Inflammatory macrophage (primary cell): Measurements from ENCODE around the gene WASL.
"Not testable (repeated sequence)": the region's sequence is repeated elsewhere in the genome, so short reads cannot be mapped to it uniquely, and the experiment has no call there.

Experiments
- DNase-seq, 2 donors: peaks; one replicate each; pipeline ENCODE4 v3.0.0-alpha.2; 2020 to 2022

WASL gene

GRCh38 chr7:123729218-123729578 is 19.6 kb downstream of the WASL start:
- DNase-seq, result no peak

GRCh38 chr7:123727071-123727837 is 21.5 kb downstream of the WASL start:
- peak; percentile 27 to 32 for DNase-seq

DNA sequence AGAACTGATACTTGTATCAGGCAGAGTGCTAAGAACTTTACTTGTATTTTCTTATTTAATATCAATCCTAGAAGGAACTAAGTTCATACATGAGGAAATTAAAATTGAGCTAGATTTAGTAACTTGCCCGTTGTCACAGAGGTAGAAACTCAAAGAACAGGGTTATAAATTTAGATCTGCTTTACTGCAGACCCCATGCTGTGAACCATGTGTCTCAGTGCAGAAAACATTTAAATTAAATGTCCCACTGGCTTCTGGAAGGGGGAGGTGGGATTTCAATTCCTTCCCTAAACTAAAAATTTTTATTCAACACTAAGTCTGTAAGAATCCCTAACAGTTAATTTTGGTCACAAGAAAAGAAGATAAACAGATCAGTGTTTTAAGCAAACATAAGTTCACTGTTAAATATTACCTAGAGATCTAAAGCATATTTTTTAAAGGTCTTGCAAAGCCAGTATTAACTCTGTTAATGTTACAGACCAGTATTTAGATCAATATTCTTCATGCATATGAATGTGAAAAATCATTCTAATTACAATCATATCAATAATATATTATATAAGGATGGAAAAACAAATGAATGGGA is 23.1 kb downstream of the WASL start:
- no peak for DNase-seq

GRCh38 chr7:123724817-123725253 is 24.0 kb downstream of the WASL start:
- DNase-seq, result no peak

DNA sequence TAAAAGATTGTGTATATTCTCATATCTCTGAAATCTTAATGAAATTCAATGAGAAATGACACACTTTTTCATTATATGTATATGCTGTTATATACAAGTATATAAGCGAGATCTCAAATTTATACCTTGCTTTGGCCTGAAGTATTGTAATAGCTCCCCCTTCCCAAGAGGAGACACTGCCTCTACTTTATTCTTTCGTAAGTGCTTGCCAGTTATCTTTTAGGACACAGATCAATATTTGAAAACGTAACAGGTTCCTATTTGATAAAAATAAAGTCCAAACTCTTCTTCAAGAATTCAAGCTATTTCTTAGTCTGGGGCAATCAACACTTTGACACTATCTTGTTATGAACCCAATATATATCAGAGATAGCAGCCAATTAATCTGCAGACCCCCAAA is 24.9 kb downstream of the WASL start:
- DNase-seq, result no peak

- DNase-seq, result not testable (repeated sequence)
Observed at GRCh38 chr7:123720527-123720926, 28.3 kb downstream of the WASL start.

DNA sequence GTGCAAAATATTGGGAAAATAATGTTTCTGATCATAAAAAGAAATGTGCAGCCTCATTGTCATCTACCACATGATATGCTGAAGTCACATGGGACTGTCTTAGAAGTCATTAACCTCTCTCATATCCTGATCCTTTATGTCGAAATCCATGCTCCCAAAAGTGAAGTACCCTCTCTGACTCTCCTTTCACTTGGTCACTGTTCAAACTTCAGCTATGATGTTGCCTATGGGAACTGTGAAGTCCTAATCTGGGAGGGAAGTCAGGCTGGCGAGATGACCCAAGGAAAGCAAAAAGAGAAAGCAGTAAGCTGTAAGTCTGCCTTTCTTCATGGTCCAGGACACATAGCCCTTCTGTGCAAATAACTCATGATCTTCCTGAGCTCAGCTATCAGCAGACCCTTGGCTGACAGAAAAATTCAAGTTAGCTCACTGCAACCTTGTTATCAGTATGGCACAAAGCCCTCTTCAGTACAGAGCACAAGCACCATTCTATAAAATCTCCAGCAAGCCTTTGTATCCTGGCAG is 29.5 kb downstream of the WASL start:
- DNase-seq, result peak; percentile 57 to 73

DNA sequence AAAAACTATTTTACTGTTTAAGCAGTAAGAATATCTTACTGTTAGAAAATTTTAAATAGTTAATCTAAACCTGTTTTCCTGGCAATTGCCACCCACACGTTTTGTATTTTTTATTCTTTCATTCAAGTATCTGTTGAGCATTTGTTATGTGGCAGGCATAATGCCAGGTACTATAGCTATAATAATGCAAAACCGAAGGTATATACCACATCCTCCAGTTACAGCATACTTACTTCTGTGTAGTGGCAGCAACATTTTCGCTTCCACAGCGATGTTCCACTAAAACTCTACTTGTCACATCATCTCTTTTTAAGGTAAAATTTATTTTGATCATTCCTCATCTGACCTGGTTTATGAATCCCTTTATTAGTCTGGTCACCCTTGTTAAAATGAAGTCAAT is 30.0 kb downstream of the WASL start:
- no peak for DNase-seq

- DNase-seq, result no peak
Observed at GRCh38 chr7:123717689-123718088, 31.1 kb downstream of the WASL start.

DNA sequence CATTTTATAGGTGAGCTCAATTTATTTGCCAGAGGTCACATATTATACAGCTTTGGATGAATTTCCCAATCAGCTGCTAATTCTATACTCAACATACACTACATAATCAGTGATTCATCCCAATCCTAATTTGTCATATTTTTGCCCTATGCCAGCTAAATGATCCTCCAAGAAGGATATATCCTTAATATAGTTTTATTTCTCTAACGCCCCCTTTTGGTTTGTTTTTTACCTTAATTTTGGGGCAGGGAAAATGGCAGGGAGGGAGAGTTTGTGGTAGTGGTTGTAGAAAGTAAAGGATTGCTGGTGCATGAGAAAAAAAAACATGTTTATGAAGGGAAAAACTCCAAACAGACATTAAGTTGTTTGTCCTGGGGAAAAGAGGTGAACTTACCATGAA is 31.9 kb downstream of the WASL start:
- DNase-seq, result no peak

DNA sequence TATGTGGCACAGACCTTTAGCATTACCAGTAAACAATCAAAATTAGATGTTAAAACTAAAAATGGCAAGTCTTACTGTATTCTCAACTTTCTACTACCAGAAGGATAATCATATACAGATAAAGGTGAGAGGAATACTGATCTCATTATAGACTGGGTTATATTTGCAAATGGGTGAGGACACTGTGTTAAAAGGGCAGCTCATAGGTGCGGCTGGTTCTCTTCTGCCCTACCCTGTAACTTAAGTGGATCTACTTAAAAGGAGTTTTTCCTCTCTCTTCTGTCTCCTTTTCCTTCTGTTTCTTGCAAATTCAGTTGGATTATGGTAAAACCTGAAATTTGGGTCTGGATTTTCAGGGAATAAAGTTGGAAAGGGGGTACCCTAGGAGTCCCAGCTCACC is 33.0 kb downstream of the WASL start:
- DNase-seq, result no peak

DNA sequence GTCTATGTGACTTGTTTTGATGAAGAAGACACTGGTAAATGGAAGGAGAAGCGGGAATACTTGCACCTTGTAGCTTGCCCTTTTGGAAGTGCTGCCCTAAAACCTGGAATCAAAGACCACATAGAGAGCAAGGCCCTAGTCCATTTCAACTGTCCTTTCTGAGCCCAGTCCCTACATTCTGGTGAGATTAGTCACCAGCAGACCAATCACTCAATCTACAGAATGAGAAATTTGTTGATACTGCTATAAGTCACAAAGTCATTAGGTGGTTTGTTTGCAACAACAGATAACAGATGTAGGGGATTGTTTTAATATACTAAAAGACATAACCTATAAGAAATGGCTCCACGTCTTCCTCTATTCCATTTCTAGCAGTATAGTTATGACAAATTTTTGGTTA is 33.6 kb downstream of the WASL start:
- DNase-seq, result no peak

GRCh38 chr7:123714296-123715080 is 34.3 kb downstream of the WASL start:
- no peak for DNase-seq

DNA sequence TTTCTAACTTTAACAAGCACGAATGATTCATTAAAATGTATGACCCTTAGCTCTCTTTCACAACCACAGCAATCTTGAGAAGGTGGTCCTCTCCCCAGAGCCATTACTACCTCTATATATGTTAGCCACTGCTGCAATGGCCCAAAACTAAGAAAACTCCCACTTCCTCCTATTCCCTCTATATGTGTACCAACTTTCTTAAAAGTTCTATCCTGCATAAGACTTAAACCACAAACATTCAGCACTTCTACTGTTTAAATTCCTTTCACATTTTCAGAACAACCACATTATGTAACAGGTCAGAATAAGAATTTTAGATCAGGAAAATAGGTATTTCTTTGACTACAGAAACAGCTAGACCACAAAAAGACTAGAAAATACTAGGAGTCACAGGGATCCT is 36.2 kb downstream of the WASL start:
- DNase-seq, result peak in 1 of 2 donors; percentile 34

- peak; percentile 63 to 75 for DNase-seq
Observed at GRCh38 chr7:123711832-123712293, 36.9 kb downstream of the WASL start.

GRCh38 chr7:123710683-123711082 is 38.1 kb downstream of the WASL start:
- DNase-seq, result no peak

DNA sequence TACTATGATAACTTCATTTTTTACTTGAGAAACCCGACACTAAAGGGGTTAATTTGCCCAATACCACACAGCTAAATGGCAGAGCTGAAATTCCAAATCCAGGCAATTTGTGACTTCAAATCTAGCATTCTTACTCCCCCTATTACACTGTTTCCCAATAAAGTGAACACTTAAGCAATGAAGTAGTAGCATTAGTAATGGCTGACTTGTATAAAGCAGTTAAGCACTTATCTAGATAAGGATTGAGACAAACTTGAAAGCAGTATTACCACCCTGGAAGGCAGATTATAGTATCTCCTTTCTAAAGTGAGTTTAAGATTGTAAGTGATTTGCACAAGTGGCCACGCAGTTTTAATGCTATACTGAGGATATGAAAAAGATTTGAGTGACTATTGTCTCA is 39.3 kb downstream of the WASL start:
- DNase-seq, result no peak

- DNase-seq, result no peak
Observed at GRCh38 chr7:123705211-123705901, 43.4 kb downstream of the WASL start.

GRCh38 chr7:123695944-123696677 is 52.7 kb downstream of the WASL start:
- no peak for DNase-seq

DNA sequence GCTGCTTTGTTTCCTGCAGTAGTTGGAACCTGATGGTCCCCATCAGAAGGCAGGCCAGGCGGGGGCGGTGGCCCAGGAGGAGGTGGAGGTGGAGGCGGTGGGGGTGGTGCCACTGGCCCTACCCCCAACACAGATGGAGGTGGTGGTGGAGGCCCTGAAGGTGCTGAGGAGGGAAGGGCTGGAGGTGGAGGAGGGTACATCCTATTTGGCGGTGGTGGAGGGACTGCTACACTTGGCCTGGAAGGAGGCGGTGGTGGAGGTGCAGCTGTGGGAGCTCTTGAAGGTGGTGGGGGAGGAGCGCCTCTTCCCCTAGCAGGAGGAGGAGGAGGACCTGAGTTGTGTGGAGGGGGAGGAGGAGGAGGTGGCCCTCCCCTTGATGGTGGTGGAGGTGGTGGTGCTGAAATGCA is 56.3 kb downstream of the WASL start:
- no peak for DNase-seq

DNA sequence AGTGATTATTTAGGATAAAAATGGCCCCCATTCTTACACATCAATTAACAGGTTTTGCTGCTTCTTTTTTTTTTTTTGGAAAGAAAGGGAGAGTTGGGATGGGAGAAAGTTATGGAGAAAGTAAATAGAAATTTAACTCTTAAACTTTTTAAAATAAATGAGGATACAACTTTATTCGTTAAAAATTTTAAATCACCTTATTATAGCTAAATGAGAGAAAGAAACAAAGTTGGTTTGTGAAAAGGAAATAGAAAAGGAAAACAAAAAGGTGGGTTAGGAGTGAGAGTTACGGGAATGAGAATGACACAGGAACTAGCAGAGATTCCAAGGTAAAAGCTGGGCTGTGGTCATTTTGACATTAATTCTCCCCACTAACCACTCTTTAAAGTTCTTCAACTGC is 58.3 kb downstream of the WASL start:
- DNase-seq, result no peak

GRCh38 chr7:123689250-123689649 is 59.6 kb downstream of the WASL start:
- no peak for DNase-seq
